Tibial artery (tissue), 4 donors: Measurements from ENCODE around the gene CTNNB1.

Source experiments
- DNase-seq, 2 donors: peaks; one replicate each; pipeline ENCODE4 v3.0.0-alpha.2; 2019
- H3K27ac ChIP-seq, 2 donors: fragments of 200-600 bp; sonication (generic) in 1 of 2; 1 replicate in 1 of 2; 2 replicates in 1 of 2; pipeline ENCODE4 v1.5.1; 2018 to 2019; ENCODE audit warnings: mild to moderate bottlenecking in 1 of 2
- H3K27me3 ChIP-seq, 2 donors: fragments of 200-600 bp; sonication (generic) in 1 of 2; one replicate each; pipeline versions ENCODE4 v1.5.1 to v1.6.0; 2016 to 2019
- H3K36me3 ChIP-seq, 3 donors: fragments of 200-600 bp; sonication (generic) in 2 of 3; one replicate each; pipeline ENCODE4 v1.5.1; 2016 to 2019; ENCODE audit warnings: mild to moderate bottlenecking in 2 of 3
- H3K4me1 ChIP-seq, 4 donors: fragments of 200-600 bp; sonication (generic) in 2 of 4; 1 replicate in 3 of 4; 2 replicates in 1 of 4; pipeline ENCODE4 v1.5.1; 2016 to 2019
- H3K4me3 ChIP-seq, 2 donors: fragments of 200-600 bp; sonication (generic) in 1 of 2; 1 replicate in 1 of 2; 2 replicates in 1 of 2; pipeline ENCODE4 v1.5.1; 2018 to 2019; ENCODE audit warnings: mild to moderate bottlenecking in 2 of 2
- H3K9me3 ChIP-seq, 3 donors: fragments of 200-600 bp; sonication (generic) in 1 of 3; one replicate each; pipeline ENCODE4 v1.5.1; 2016 to 2019
- intact Hi-C: fragments of 100-400 bp; cut with DNase I; formaldehyde crosslinking; loops from one replicate; pipeline ENCODE4 v1.15.0; 2023; ENCODE audit warnings: low total_unique reads
- TF ChIP-seq, protein P1 (sequence below), 2 experiments: fragments of 200-600 bp in 1 of 2; fragments of 450-650 bp in 1 of 2; IDR thresholded peaks; one replicate each; pipeline ENCODE4 v1.5.1; 2017 to 2019; ENCODE audit warnings: antibody characterized with exemption in 2 of 2, mild to moderate bottlenecking in 1 of 2, moderate library complexity in 1 of 2

CTNNB1 gene

DNA sequence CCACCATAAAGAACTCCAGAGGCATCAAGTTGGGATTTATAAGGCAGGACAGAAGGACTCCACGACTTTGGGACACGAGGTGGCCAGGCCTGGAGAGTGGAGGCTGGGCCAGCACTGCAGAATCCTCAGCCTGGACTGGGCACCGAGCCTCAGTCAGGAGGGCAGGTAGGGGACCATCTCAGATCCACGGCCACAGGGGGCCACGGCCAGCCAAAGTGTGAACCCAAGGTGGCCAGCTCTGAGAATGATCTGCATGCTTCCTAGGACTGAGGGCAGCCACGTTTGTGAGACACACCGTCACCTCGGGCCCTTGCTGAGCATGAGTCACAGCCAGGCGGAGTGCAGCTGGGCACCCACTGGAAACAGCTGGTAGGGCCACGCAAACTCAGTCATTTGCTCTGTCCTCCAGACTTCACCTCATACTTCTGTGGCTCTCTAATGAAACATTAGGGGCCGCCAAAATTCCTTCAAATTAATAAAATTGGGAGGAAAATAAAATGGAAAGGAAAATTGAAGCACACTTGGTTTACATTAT is 65.8 kb downstream of the CTNNB1 start:
- Histone ChIP-seq H3K9me3 (no peaks in the 10 kb centered on the region), H3K4me1 (no peaks in the 10 kb centered on the region), H3K36me3 (no peaks in the 10 kb centered on the region), H3K27me3 (no peaks in the 10 kb centered on the region), H3K27ac (no peak overlapping the region), H3K4me3 (no peak overlapping the region)
- intact Hi-C loops, result no loop called here
- TF ChIP-seq, protein P1, sequence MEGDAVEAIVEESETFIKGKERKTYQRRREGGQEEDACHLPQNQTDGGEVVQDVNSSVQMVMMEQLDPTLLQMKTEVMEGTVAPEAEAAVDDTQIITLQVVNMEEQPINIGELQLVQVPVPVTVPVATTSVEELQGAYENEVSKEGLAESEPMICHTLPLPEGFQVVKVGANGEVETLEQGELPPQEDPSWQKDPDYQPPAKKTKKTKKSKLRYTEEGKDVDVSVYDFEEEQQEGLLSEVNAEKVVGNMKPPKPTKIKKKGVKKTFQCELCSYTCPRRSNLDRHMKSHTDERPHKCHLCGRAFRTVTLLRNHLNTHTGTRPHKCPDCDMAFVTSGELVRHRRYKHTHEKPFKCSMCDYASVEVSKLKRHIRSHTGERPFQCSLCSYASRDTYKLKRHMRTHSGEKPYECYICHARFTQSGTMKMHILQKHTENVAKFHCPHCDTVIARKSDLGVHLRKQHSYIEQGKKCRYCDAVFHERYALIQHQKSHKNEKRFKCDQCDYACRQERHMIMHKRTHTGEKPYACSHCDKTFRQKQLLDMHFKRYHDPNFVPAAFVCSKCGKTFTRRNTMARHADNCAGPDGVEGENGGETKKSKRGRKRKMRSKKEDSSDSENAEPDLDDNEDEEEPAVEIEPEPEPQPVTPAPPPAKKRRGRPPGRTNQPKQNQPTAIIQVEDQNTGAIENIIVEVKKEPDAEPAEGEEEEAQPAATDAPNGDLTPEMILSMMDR (IDR thresholded peaks at IDR 0.05), result no peak
- DNase-seq, result no peak

DNA sequence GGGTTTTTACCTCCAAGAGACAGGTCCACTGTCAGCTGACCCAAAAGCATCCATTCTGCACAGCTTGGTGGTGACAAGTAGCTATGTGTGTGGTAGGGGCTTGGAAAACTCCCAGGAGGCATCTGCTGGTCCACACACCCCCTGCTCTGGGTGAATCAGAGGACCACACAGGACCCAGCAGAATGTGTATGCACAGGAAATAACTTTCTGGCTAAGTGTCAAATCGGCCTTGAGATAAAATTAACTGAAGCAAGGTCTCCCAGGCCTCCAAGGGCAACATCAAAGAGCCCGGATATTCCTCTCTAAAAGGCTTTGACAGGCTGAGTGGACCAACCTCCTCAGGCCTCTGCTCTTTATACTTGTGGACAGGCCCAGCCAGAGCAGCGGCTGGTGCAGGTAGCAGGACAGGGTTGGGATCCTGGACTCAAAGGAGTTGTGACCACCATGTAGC is 66.5 kb downstream of the CTNNB1 start:
- Histone ChIP-seq H3K27ac (no peak overlapping the region), H3K4me1 (no peaks in the 10 kb centered on the region), H3K36me3 (no peaks in the 10 kb centered on the region), H3K9me3 (no peaks in the 10 kb centered on the region), H3K27me3 (no peaks in the 10 kb centered on the region), H3K4me3 (no peak overlapping the region)
- no peak for DNase-seq
- intact Hi-C loops, result no loop called here
- TF ChIP-seq, protein P1 (IDR thresholded peaks at IDR 0.05), result no peak

DNA sequence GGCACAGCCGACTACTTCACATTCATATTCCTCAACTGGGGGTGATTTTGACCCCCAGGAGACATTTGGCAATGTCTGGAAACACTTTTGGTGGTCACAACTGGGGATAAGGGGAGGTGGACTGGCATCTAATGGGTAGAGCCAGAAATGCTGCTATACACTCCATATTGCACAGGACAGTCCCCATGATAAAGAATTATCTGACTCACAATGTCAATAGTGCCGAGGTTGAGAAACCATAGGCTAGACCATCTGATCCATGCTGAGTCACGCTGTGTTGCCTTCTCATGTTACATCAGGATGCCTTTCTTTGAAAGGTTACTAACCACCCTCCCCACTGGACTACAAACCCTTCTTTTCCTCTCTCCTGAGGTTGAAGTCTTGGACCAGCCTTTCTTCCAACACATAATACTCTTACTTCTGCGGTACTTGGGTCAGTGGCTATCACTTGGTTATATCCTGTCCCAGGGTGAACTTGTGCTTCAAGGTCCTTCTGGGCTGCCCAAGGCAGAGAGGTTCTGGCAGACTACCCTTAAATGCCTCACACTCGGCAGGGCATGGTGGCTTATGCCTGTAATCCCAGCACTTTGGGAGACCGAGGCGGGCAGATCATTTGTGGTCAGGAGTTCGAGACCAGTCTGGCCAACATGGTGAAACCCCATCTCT is 68.8 kb downstream of the CTNNB1 start:
- TF ChIP-seq, protein P1 (IDR thresholded peaks at IDR 0.05), result no peak
- Histone ChIP-seq H3K4me1 (no peaks in the 10 kb centered on the region), H3K27ac (no peak overlapping the region), H3K9me3 (peaks cover 0 to 5% (median 0%) of the 10 kb centered on the region in 3 donors), H3K36me3 (no peaks in the 10 kb centered on the region), H3K27me3 (no peaks in the 10 kb centered on the region), H3K4me3 (no peak overlapping the region)
- no peak for DNase-seq
- intact Hi-C loops, result no loop called here

DNA sequence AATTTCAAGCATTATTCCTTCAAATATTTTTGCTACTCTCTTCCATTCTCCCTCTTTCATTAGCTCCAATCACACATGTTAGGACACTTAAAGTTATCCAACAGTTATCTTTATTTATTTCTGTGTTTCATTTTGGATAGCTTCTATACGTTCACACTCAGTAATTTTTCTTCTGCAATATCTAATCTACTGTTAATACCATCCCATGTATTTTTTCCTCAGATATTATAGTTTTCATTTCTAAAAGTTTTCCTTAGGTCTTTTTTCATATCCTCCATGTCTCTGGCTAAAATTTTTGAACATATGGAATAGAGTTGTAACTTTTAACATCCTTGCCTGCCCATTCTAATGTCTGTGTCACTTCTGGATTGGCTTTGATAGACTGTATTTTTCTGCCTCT is 73.4 kb downstream of the CTNNB1 start:
- no peak overlapping the region for H3K4me3 ChIP-seq
- H3K9me3 ChIP-seq, result peaks cover 0 to 5% (median 0%) of the 10 kb centered on the region in 3 donors
- TF ChIP-seq, protein P1 (IDR thresholded peaks at IDR 0.05), result no peak
- no peaks in the 10 kb centered on the region for H3K27me3 ChIP-seq
- no peaks in the 10 kb centered on the region for H3K36me3 ChIP-seq
- DNase-seq, result no peak
- intact Hi-C loops, result no loop called here
- no peaks in the 10 kb centered on the region for H3K4me1 ChIP-seq
- no peak overlapping the region for H3K27ac ChIP-seq

DNA sequence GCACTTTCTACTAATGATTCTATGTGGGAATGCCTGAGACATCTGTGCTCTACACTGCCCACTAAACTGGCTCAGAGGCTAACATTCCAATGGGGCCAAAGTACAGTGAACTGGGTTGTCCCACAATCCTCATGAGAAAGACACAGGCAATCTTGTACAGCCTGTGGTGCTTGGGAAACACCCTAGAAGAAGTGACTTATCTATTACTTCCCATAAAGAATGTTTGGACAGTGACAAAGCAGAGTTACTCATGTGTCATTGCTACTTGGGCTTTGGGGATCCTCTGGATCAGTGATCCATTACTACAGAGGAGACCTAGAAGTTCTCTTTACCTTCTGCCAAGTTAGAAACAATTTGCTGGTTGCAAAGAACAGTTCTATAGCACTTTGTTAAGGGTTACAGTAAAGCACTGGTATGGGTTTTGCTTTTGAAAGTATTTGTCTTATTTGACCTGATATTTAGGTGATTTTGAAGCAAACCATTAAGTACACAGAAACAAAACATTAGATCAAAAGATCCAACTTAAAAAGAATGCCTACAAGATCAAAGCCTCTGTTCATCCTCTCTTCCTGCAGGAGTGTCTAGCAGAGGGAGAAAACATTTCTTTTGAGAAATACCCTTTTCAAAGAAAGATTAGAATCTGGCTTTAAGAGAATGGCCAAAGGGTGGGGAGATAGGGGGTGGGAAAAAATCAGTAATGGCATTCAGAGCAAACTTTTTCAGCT is 75.8 kb downstream of the CTNNB1 start:
- intact Hi-C loops, result no loop called here
- peaks cover 0 to 5% (median 0%) of the 10 kb centered on the region in 3 donors for H3K9me3 ChIP-seq
- no peak overlapping the region for H3K4me3 ChIP-seq
- no peak for DNase-seq
- H3K27ac ChIP-seq, result no peak overlapping the region
- H3K4me1 ChIP-seq, result no peaks in the 10 kb centered on the region
- no peaks in the 10 kb centered on the region for H3K36me3 ChIP-seq
- TF ChIP-seq, protein P1 (IDR thresholded peaks at IDR 0.05), result no peak
- H3K27me3 ChIP-seq, result no peaks in the 10 kb centered on the region
